ENCODE measurements around the gene GRIK5. TPM values are rescaled to one million over a fixed set of nuclear protein-coding genes. Genes with fewer than 3 reads are reported as not detected.

The GRIK5 gene
- total RNA-seq, 1 experiment from 2014 or later, result 43.1 TPM

- Histone ChIP-seq H4K8ac (replicated peaks; ENCODE audit: insufficient read length, low read depth, low read length) (no peak overlapping the region), H4K20me1 (ENCODE audit: control insufficient read depth, insufficient read depth, insufficient read length) (no peaks in the 10 kb centered on the region), H3K27me3 (ENCODE audit: insufficient read depth, low read length) (no peaks in the 10 kb centered on the region), H2AFZ (ENCODE audit: low read length) (no peak overlapping the region), H2BK20ac (ENCODE audit: low read depth, low read length, poor library complexity, severe bottlenecking) (no peak overlapping the region), H3K79me2 (ENCODE audit: insufficient read depth, low read length) (no peaks in the 10 kb centered on the region), H3K4me2 (ENCODE audit: insufficient read depth, insufficient read length, low read length) (no peak overlapping the region), H4K91ac (ENCODE audit: insufficient read length, low read depth, low read length) (no peak overlapping the region), H3K9ac (ENCODE audit: extremely low read depth, insufficient read length, low read length) (no peak overlapping the region), H3K23me2 (ENCODE audit: insufficient read length, low read depth, low read length, poor library complexity, severe bottlenecking) (no peaks in the 10 kb centered on the region), H3K56ac (ENCODE audit: insufficient read length, low read depth, low read length) (no peak overlapping the region), H2BK5ac (ENCODE audit: insufficient read length, low read length) (no peak overlapping the region), H2AK5ac (ENCODE audit: insufficient read length, low read length) (no peak overlapping the region), H3K27ac (ENCODE audit: insufficient read length, low read depth, low read length) (no peak overlapping the region), H3K23ac (ENCODE audit: insufficient read length, low read depth, low read length) (no peak overlapping the region), H3K79me1 (ENCODE audit: insufficient read depth, low read depth, low read length, poor library complexity, severe bottlenecking) (no peaks in the 10 kb centered on the region), H3K4ac (ENCODE audit: low read depth, low read length) (no peak overlapping the region), H3K18ac (ENCODE audit: insufficient read length, low read depth, low read length) (no peak overlapping the region), H3K4me1 (ENCODE audit: insufficient read depth, low read length) (no peaks in the 10 kb centered on the region; the same call in 1 of the 2 replicates), H2BK12ac (ENCODE audit: insufficient read length, low read depth, low read length) (no peak overlapping the region), H3K9me3 (ENCODE audit: control insufficient read depth, low read depth, low read length) (no peaks in the 10 kb centered on the region), H4K5ac (ENCODE audit: insufficient read length, low read depth, low read length) (no peak overlapping the region), H2BK15ac (ENCODE audit: low read depth, low read length) (no peak overlapping the region), H2BK120ac (ENCODE audit: low read depth, low read length, poor library complexity, severe bottlenecking) (no peak overlapping the region), H3K14ac (ENCODE audit: insufficient read depth, low read length) (no peak overlapping the region), H3T11ph (ENCODE audit: low read length) (no peak overlapping the region)
- no peak overlapping the region for H3K4me3 Mint-ChIP-seq
- H3K27me3 Mint-ChIP-seq (ENCODE audit: low read depth), result peaks cover 19% of the 10 kb centered on the region
- no CpG with 5 or more reads among the region's 6 CpGs for WGBS (ENCODE audit: extremely low coverage, insufficient read length, low lambda C conversion rate)
- H3K4me1 Mint-ChIP-seq, result peaks cover 7 to 28% of the 10 kb centered on the region in 2 experiments
- H3K36me3 Mint-ChIP-seq (ENCODE audit: insufficient read depth in 1 of 3, low read depth in 3 of 3), result no peaks in the 10 kb centered on the region
- DNase-seq, result no peak
- no peak for TF ChIP-seq CTCF (conservative IDR thresholded peaks at IDR 0.05)
- H3K27ac Mint-ChIP-seq, result no peak overlapping the region
- H3K9me3 Mint-ChIP-seq, result no peaks in the 10 kb centered on the region
These were observed 28.8 kb upstream of the GRIK5 start for GRCh38 chr19:42098781-42099180.

Data from H9 (cell line).